GM18507 (cell line): ENCODE results near the gene C16orf90.
"Not testable (repeated sequence)": the region's sequence is repeated elsewhere in the genome, so short reads cannot be mapped to it uniquely, and the experiment has no call there.

Source experiments
- DNase-seq: peaks from one replicate; pipeline ENCODE4 v3.0.0; 2011; ENCODE audit warnings: low read depth; ENCODE audit not compliant: insufficient read length; ENCODE audit errors: extremely low spot score
- FAIRE-seq: peaks from 2 replicates; lab custom pipeline; 2011; peaks lifted over from hg19 to GRCh38; lab: Jason Lieb, UNC

C16orf90 gene

GRCh38 chr16:3514621-3515020, 19.3 kb upstream of the C16orf90 start:
- FAIRE-seq: no peak
- DNase-seq: no peak

GRCh38 chr16:3513892-3514583, 18.7 kb upstream of the C16orf90 start:
- DNase-seq (no peak), FAIRE-seq (no peak)

GRCh38 chr16:3511286-3512180, 16.2 kb upstream of the C16orf90 start:
- DNase-seq (no peak), FAIRE-seq (no peak)

- no peak for FAIRE-seq
- no peak for DNase-seq
These were observed 15.1 kb upstream of the C16orf90 start for GRCh38 chr16:3510416-3510815.

DNA sequence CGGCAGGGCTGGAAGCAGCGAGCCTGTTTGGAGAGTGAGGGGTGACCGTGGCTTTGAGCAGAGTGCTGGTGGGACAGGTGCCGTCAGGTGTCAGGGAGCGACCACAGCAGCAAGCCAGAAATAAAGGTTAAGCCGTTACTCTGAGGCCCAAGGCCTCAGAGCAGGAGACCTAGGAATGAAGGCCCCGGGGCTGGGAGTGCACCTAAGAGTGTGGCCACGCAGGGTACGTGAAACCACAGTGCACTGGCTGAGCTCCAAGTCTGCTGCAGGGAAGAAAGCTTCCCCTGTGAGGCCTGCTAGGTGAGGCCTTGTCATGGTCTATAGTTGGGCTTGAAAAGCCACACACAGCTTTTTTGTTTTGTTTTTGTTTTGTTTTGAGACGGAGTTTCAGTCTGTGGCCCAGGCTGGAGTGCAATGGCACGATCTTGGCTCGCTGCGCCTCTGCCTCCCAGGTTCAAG, 14.2 kb upstream of the C16orf90 start:
- peak; percentile 38 for FAIRE-seq
- DNase-seq: no peak

DNA sequence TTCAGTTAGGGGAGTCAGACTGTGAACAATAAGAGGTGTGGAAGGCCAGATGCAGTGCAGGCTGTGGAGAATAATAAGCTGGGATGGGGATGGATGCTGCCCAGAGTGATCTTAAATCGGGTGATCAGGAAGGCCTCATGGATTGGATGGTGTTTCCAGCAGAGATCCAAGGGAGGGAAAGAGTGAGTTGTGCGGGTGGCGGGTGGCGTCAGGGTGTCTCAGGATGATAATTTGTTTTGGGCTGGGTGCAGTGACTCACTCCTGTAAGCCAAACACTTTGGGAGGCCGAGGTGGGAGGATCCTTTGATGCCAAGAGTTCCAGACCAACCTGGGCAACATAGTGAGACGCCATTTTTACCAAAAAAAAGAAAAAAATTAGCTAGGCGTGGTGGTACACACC, 13.4 kb upstream of the C16orf90 start:
- no peak for DNase-seq
- FAIRE-seq: no peak

GRCh38 chr16:3503523-3503922, 8.2 kb upstream of the C16orf90 start:
- FAIRE-seq: no peak
- DNase-seq: no peak

GRCh38 chr16:3501783-3502400, 6.6 kb upstream of the C16orf90 start:
- DNase-seq (no peak), FAIRE-seq (no peak)

DNA sequence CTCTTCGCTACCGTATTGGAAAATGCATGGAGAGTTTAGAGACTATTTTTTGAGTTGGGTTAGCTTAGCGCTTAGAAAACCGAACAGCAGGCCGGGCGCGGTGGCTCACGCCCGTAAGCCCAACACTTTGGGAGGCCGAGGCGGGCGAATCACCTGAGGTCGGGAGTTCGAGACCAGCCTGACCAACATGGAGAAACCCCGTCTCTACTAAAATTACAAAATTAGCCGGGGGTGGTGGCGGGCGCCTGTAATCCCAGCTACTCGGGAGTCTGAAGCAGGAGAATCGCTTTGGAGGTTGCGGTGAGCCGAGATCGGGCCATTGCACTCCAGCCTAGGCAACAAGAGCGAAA, 6.1 kb upstream of the C16orf90 start:
- FAIRE-seq: not testable (repeated sequence)

GRCh38 chr16:3498988-3499387, 3.7 kb upstream of the C16orf90 start:
- DNase-seq (no peak), FAIRE-seq (no peak)

More for the DNA sequence above, 6.1 kb upstream of the C16orf90 start:
- not testable (repeated sequence) for DNase-seq

DNA sequence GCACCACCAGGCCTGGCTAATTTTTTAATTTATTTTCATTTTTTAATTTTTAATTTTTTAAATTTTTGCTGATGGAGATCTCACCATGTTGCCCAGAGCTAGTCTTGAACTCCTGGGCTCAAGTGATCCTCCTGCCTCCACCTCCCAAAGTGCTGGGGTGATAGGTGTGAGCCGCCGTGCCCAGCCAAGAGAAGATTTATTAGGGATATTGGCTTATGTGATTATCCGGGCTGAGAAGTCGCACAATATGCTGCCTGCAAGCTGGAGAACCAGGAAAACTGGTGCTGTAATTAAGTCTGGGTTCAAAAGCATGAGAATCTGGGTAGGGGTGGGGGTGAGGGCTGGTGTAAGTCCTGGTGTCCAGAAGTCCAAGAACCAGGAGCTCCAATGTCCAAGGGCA, 2.5 kb upstream of the C16orf90 start:
- DNase-seq (no peak), FAIRE-seq (no peak)

- FAIRE-seq (no peak), DNase-seq (no peak)
These were observed 1.1 kb upstream of the C16orf90 start for GRCh38 chr16:3496386-3496785.

DNA sequence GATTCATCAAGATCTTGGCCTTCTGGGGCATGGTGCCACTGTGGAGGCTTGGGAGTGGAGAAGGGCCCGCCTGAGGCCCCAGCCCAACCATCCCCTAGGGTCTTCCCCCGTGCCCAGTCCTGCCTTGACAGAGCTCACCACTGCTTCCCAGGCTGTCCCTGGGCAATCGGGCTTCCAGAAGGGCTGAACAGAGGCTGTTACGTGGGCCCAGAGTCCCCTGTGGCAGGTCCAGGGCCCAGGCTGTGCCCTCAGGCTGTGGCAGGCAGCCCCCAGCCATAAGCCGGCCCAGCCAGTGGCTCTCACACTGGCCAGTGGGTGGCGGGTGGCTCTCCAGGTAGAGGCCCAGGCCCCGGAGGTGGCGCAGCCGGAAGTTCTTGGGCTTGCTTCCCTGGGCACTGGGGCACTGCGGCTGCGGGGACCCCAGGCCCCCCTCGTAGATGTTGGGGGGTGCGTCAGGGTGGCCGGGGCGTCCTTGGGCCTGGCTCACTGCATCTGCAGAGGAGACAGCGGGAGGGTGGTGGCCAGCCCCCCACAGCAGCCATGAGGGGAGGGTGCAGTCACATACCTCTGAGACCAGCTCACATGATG, 809 bp downstream of the C16orf90 start:
- FAIRE-seq: no peak
- no peak for DNase-seq

GRCh38 chr16:3492356-3492755, 2.9 kb downstream of the C16orf90 start:
- no peak for DNase-seq
- FAIRE-seq: no peak

DNA sequence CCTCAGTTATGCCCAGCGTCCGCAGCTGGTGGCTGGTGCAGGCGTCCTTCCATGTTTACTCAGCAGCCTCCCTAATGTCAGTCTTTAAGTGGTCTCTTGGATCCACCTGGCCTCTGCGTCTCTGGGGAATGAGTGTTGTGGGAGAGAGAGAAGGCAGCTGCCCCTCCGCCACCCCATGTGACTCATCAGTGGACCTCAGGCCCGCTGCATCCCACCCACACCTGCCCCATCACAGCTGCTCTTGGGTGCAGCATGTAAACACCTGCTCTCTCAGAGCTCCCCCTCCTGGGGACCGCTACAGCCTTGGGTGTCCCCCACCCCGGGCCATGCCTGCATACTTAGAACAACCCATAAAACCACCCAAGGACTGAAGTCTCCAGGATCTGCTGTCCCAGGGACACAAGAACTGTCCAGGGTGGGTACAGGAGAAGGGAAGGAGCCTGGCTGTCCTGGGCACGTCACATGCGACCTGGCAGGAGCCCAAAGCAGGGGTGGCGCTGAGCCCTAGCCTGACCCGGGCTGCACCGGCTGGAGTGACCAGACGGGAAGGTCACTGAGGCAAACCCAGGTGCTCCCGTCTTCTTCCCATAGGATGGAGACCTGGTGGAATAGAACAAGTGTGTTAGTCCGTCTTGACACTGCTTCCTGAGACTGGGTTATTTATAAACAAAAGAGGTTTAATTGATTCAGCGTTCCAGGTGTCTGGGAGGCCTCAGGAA, 4.2 kb downstream of the C16orf90 start:
- DNase-seq (no peak), FAIRE-seq (no peak)

GRCh38 chr16:3488801-3489200, 6.5 kb downstream of the C16orf90 start:
- FAIRE-seq (no peak), DNase-seq (no peak)

DNA sequence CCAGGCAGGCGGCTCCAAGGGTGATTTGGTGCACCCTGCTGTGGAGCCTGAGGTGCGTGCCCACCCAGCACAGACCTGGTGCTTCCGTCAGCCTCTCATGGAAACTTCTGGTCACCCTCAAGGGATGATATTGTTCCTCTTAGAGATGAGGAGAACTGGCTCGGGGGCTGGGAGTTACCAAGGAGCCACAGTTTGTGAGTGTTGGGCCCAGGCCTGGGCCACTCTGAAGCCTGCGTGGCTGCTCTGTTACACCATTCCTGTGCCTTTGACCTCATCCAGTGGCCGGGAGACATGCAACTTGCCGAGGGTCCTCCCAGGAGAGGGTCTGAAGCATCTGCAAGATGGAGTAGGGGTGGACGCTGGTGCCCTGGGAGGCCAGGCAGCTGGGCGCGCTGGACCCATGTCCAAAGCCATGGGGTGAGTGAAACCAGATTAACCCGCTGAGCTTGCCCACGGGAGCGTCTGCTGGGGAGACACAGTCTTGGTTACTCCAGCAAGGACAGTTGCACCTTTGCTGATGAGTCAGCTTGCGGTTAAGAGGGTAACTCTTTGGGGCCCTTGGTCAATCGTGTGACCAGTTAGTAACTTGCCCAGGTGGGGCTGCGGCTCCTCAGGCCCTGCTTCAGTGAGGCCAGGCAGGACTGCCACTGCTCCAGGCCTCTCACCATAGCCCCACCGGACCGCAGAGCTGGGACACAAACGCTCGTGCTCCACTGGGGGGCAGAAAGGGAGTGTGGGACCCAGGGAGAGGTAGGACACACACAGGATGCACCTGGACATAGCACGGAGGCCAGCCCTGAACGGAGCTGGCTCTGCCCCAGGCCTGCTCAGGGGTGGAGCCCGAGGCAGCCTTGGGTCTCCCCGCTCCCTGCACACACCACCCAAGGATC, 7.5 kb downstream of the C16orf90 start:
- FAIRE-seq (no peak), DNase-seq (no peak)

- DNase-seq: no peak
- FAIRE-seq: no peak
These were observed 8.6 kb downstream of the C16orf90 start for GRCh38 chr16:3486506-3487215.
